ENCODE measurements around the gene SH2D2A.

SH2D2A gene

GRCh38 chr1:156847591-156848460 lies 31.2 kb upstream of the SH2D2A start:
- no peak for DNase-seq (ENCODE audit: low spot score)

- no peak for DNase-seq (ENCODE audit: low spot score)
These were observed 30.0 kb upstream of the SH2D2A start for GRCh38 chr1:156846643-156847042.

- DNase-seq (ENCODE audit: low spot score): no peak
These were observed 29.4 kb upstream of the SH2D2A start for GRCh38 chr1:156845953-156846545.

GRCh38 chr1:156845055-156845952 lies 28.7 kb upstream of the SH2D2A start:
- no peak for DNase-seq (ENCODE audit: low spot score)

GRCh38 chr1:156844638-156845037 lies 28.0 kb upstream of the SH2D2A start:
- no peak for DNase-seq (ENCODE audit: low spot score)

- DNase-seq (ENCODE audit: low spot score): no peak
These were observed 27.5 kb upstream of the SH2D2A start for GRCh38 chr1:156844102-156844501.

GRCh38 chr1:156842618-156843300 lies 26.1 kb upstream of the SH2D2A start:
- DNase-seq (ENCODE audit: low spot score): no peak

- DNase-seq (ENCODE audit: low spot score): no peak
These were observed 24.7 kb upstream of the SH2D2A start for GRCh38 chr1:156841295-156841855.

GRCh38 chr1:156840898-156841279 lies 24.2 kb upstream of the SH2D2A start:
- no peak for DNase-seq (ENCODE audit: low spot score)

- no peak for DNase-seq (ENCODE audit: low spot score)
These were observed 23.7 kb upstream of the SH2D2A start for GRCh38 chr1:156840186-156840897.

- no peak for DNase-seq (ENCODE audit: low spot score)
These were observed 22.9 kb upstream of the SH2D2A start for GRCh38 chr1:156839426-156840109.

GRCh38 chr1:156838972-156839371 lies 22.3 kb upstream of the SH2D2A start:
- no peak for DNase-seq (ENCODE audit: low spot score)

- no peak for DNase-seq (ENCODE audit: low spot score)
These were observed 20.2 kb upstream of the SH2D2A start for GRCh38 chr1:156836892-156837291.

- DNase-seq (ENCODE audit: low spot score): no peak
These were observed 19.5 kb upstream of the SH2D2A start for GRCh38 chr1:156836041-156836654.

GRCh38 chr1:156834322-156834721 lies 17.7 kb upstream of the SH2D2A start:
- no peak for DNase-seq (ENCODE audit: low spot score)

- no peak for DNase-seq (ENCODE audit: low spot score)
These were observed 17.0 kb upstream of the SH2D2A start for GRCh38 chr1:156833603-156834002.

- DNase-seq (ENCODE audit: low spot score): no peak
These were observed 15.8 kb upstream of the SH2D2A start for GRCh38 chr1:156832434-156832833.

- DNase-seq (ENCODE audit: low spot score): no peak
These were observed 11.9 kb upstream of the SH2D2A start for GRCh38 chr1:156828400-156829124.

- no peak for DNase-seq (ENCODE audit: low spot score)
These were observed 10.0 kb upstream of the SH2D2A start for GRCh38 chr1:156826630-156827029.

Measured in left forelimb (tissue), 1 donor.